Smooth muscle cell (in vitro differentiated cells): ENCODE measurements around the gene FLYWCH1. TPM values are rescaled to one million over a fixed set of nuclear protein-coding genes. Genes with fewer than 3 reads are reported as not detected.

Experiments used
- DNase-seq: peaks from one replicate; lab custom pipeline; 2025; ENCODE audit not compliant: unreplicated experiment; lab: John Stamatoyannopoulos, UW
- H2AFZ ChIP-seq: fragments of 200-600 bp; sonication (generic); 2 replicates; pipeline ENCODE4 v1.6.0; 2016; ENCODE audit warnings: antibody characterized with exemption, low read depth, mild to moderate bottlenecking
- H3F3A ChIP-seq: fragments of 200-600 bp; sonication (generic); 2 replicates; pipeline ENCODE4 v1.6.0; 2017; ENCODE audit warnings: antibody characterized with exemption, low read depth
- H3K27ac ChIP-seq: fragments of 200-600 bp; sonication (generic); 2 replicates; pipeline ENCODE4 v1.5.1; 2016; ENCODE audit warnings: low read depth, mild to moderate bottlenecking
- H3K27me3 ChIP-seq: fragments of 200-600 bp; sonication (generic); 2 replicates; pipeline ENCODE4 v1.6.1; 2016; ENCODE audit warnings: low read depth, mild to moderate bottlenecking
- H3K36me3 ChIP-seq: fragments of 200-600 bp; sonication (generic); 2 replicates; pipeline ENCODE4 v1.5.1; 2016; ENCODE audit warnings: low read depth
- H3K4me1 ChIP-seq: fragments of 200-600 bp; sonication (generic); 2 replicates; pipeline ENCODE4 v1.5.1; 2016; ENCODE audit warnings: low read depth
- H3K4me2 ChIP-seq: fragments of 200-600 bp; sonication (generic); 2 replicates; pipeline ENCODE4 v1.6.0; 2016; ENCODE audit warnings: mild to moderate bottlenecking
- H3K4me3 ChIP-seq: fragments of 200-600 bp; sonication (generic); 2 replicates; pipeline ENCODE4 v1.5.1; 2016; ENCODE audit warnings: mild to moderate bottlenecking
- H3K79me2 ChIP-seq: fragments of 200-600 bp; sonication (generic); 2 replicates; pipeline ENCODE4 v1.6.0; 2016; ENCODE audit warnings: low read depth, mild to moderate bottlenecking
- H3K9ac ChIP-seq: fragments of 200-600 bp; sonication (generic); 2 replicates; pipeline ENCODE4 v1.6.0; 2016; ENCODE audit warnings: low read depth
- H3K9me3 ChIP-seq: fragments of 200-600 bp; sonication (generic); replicated peaks from 2 replicates; pipeline ENCODE4 v1.5.1; 2016; ENCODE audit warnings: low read depth
- H4K20me1 ChIP-seq: fragments of 200-600 bp; sonication (generic); 2 replicates; pipeline ENCODE4 v1.6.0; 2016; ENCODE audit warnings: low read depth
- WGBS: methylation state at CpG from one replicate; pipeline ENCODE4 v1.1.7; 2016; ENCODE audit warnings: low lambda C conversion rate; 5-methylcytosine and 5-hydroxymethylcytosine counted together
- polyA plus RNA-seq: library from polyadenylated mRNA; unstranded; fragments of >200 nt; fragmentation: Nextera tagmentation; extraction: Ambion mirVana; gene quantifications from 2 replicates; pipeline ENCODE4 v1.2.1, GENCODE V29; 2016
- total RNA-seq: library from RNA; depleted of rRNA; stranded (reverse); fragments of >200 nt; gene quantifications from 2 replicates; pipeline ENCODE4 v1.2.3, GENCODE V29; 2014
- TF ChIP-seq, protein P1 (sequence below): fragments of 200-600 bp; sonication (generic); IDR thresholded peaks from 2 replicates; pipeline ENCODE4 v1.5.1; 2017; ENCODE audit warnings: borderline replicate concordance, mild to moderate bottlenecking, antibody characterized with exemption; ENCODE audit not compliant: insufficient read depth, poor library complexity, severe bottlenecking

FLYWCH1 gene
- total and polyA plus RNA-seq, 2 experiments from 2014 or later, result 13.5 to 26.0 TPM

DNA sequence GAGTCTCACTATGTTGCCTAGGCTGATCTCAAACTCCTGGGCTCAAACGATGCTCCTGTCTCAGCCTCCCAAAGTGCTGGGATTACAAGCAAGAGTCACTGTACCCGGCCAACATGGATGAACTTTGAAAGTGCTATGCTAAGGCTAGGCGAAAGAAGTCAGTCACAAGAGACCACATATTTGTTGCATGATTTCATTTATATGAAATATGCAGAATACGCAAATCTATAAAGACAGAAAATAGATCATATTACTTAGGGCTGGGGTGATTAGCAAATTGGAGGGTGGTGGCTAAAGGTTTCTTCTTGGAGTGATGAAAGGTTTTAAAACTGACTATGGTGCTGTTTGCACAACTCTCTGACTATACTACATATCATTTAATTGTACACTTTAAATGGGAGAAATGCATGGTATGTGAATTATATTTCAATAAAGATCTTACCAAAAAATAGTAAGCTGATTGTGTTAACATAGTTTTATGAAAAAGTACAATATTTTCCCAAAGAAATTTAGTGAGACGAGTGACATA is 1.2 kb upstream of the FLYWCH1 start:
- no peak overlapping the region for H3K9ac ChIP-seq
- H3K27me3 ChIP-seq, result no peaks in the 10 kb centered on the region
- H3K4me3 ChIP-seq, result no peak overlapping the region
- no peaks in the 10 kb centered on the region for H3K4me1 ChIP-seq
- TF ChIP-seq, protein P1, sequence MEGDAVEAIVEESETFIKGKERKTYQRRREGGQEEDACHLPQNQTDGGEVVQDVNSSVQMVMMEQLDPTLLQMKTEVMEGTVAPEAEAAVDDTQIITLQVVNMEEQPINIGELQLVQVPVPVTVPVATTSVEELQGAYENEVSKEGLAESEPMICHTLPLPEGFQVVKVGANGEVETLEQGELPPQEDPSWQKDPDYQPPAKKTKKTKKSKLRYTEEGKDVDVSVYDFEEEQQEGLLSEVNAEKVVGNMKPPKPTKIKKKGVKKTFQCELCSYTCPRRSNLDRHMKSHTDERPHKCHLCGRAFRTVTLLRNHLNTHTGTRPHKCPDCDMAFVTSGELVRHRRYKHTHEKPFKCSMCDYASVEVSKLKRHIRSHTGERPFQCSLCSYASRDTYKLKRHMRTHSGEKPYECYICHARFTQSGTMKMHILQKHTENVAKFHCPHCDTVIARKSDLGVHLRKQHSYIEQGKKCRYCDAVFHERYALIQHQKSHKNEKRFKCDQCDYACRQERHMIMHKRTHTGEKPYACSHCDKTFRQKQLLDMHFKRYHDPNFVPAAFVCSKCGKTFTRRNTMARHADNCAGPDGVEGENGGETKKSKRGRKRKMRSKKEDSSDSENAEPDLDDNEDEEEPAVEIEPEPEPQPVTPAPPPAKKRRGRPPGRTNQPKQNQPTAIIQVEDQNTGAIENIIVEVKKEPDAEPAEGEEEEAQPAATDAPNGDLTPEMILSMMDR, result no peak
- H3K36me3 ChIP-seq, result no peaks in the 10 kb centered on the region
- H4K20me1 ChIP-seq, result peaks cover 13% of the 10 kb centered on the region
- no peaks in the 10 kb centered on the region for H3K9me3 ChIP-seq
- H3K4me2 ChIP-seq, result no peak overlapping the region
- H3F3A ChIP-seq, result peaks cover 8% of the 10 kb centered on the region
- H2AFZ ChIP-seq, result no peak overlapping the region
- H3K27ac ChIP-seq, result no peak overlapping the region
- no peaks in the 10 kb centered on the region for H3K79me2 ChIP-seq
- DNase-seq, result no peak
- 87% methylated on average over 5 of the region's 5 CpGs for WGBS

DNA sequence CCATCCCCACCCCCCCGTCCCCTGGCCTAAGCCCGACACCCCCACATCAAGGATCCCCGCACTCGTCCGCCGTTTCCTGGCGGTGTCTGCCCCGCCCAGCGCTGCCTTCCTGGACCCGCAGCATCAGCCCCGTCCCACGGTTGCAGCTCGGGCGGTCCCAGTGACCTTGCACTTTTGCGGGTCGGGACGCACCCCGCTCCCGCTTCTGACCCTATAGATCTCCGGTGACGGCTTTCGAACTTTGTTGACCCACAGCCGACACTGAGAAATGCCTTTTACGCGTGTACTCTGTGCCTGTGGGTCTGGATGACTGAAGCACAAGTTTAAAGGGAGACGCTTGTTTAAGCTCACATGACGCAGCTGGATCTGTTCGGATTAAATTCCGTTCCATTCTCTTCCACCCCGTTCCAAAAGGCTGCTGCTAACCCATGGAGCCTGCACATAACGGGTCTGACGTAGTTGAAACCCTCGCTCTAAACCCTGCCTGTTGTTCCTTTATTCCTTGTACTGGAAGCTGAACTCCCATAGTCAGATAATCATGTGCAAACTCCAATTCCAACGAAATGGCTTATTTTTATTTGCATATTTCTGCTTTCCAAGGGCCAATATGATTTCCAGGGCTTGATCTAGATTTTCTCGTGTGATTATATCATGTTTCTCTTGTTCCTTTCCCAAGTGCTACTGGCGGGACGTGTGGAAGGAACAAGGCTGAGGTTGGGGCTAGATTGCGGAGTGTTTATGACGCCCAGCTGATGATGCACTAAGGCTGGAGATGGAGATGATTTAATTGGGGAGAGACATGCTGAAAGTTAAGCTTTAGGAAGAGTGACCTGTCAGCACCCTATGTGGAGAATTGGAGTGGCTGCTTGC is 834 bp downstream of the FLYWCH1 start:
- H3K4me3 ChIP-seq, result peak overlapping the region; percentile 97
- TF ChIP-seq, protein P1, result no peak
- peak overlapping the region; percentile 65 for H3K9ac ChIP-seq
- peaks cover 13% of the 10 kb centered on the region for H4K20me1 ChIP-seq
- H3K79me2 ChIP-seq, result no peaks in the 10 kb centered on the region
- H3K9me3 ChIP-seq, result no peaks in the 10 kb centered on the region
- no peaks in the 10 kb centered on the region for H3F3A ChIP-seq
- peak overlapping the region; percentile 42 for H3K27ac ChIP-seq
- H3K36me3 ChIP-seq, result no peaks in the 10 kb centered on the region
- WGBS, result 5% methylated on average over 39 of the region's 39 CpGs
- peak; percentile 43 for DNase-seq
- H3K4me2 ChIP-seq, result peak overlapping the region; percentile 97
- peak overlapping the region; percentile 87 for H2AFZ ChIP-seq
- H3K27me3 ChIP-seq, result no peaks in the 10 kb centered on the region
- H3K4me1 ChIP-seq, result no peaks in the 10 kb centered on the region

DNA sequence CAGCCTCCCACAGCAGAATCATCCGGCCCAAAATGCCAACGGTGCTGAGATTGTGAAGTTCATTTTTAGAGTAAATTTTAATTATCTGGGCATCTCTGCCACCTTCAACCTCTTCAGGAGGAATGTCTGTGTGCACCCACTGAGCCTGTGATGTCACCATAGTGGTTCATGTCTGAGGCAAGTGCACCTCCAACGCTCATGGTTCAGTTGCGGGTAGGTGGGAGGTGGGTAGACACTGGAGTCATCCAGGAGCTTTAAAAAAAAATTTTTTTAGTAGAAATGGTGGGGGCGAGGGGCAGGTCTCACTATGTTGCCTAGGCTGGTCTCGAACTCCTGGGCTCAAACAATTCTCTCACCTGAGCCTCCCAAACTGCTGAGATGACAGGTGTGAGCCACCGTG is 1.9 kb downstream of the FLYWCH1 start:
- no peaks in the 10 kb centered on the region for H3F3A ChIP-seq
- H3K4me3 ChIP-seq, result no peak overlapping the region
- no peak overlapping the region for H3K9ac ChIP-seq
- H3K4me1 ChIP-seq, result no peaks in the 10 kb centered on the region
- TF ChIP-seq, protein P1, result no peak
- peaks cover 13% of the 10 kb centered on the region for H4K20me1 ChIP-seq
- H3K27me3 ChIP-seq, result no peaks in the 10 kb centered on the region
- no peak overlapping the region for H2AFZ ChIP-seq
- H3K4me2 ChIP-seq, result no peak overlapping the region
- no peak for DNase-seq
- no peak overlapping the region for H3K27ac ChIP-seq
- no peaks in the 10 kb centered on the region for H3K79me2 ChIP-seq
- no peaks in the 10 kb centered on the region for H3K9me3 ChIP-seq
- WGBS, result 97% methylated on average over 7 of the region's 7 CpGs
- no peaks in the 10 kb centered on the region for H3K36me3 ChIP-seq
